H9 (cell line): ENCODE data around the gene LYST. TPM values are rescaled to one million over a fixed set of nuclear protein-coding genes. Genes with fewer than 3 reads are reported as not detected.
"Not testable (repeated sequence)": the region's sequence is repeated elsewhere in the genome, so short reads cannot be mapped to it uniquely, and the experiment has no call there.

Experiments used
- DNase-seq: peaks from one replicate; pipeline ENCODE4 v3.0.0-alpha.2; 2017
- H2AFZ ChIP-seq: one replicate; pipeline ENCODE4 v1.6.1; 2013; ENCODE audit warnings: mild to moderate bottlenecking, low read length, control low read depth, moderate library complexity
- H2AK5ac ChIP-seq: 2 replicates; pipeline ENCODE4 v1.6.1; 2013; ENCODE audit warnings: low read length, control low read depth, mixed read lengths; ENCODE audit not compliant: insufficient read length
- H2BK120ac ChIP-seq: one replicate; pipeline ENCODE4 v1.6.1; 2013; ENCODE audit warnings: low read depth, mild to moderate bottlenecking, low read length, control low read depth, inconsistent platforms; ENCODE audit not compliant: poor library complexity, severe bottlenecking
- H2BK12ac ChIP-seq: 2 replicates; pipeline ENCODE4 v1.6.1; 2013; ENCODE audit warnings: low read length, control low read depth, mixed read lengths, low read depth; ENCODE audit not compliant: insufficient read length
- H2BK15ac ChIP-seq: 2 replicates; pipeline ENCODE4 v1.6.1; 2013; ENCODE audit warnings: low read depth, low read length, control low read depth
- H2BK20ac ChIP-seq: one replicate; pipeline ENCODE4 v1.6.1; 2013; ENCODE audit warnings: low read depth, mild to moderate bottlenecking, low read length, control low read depth, inconsistent platforms; ENCODE audit not compliant: poor library complexity, severe bottlenecking
- H2BK5ac ChIP-seq: 2 replicates; pipeline ENCODE4 v1.6.1; 2013; ENCODE audit warnings: low read length, control low read depth, mixed read lengths; ENCODE audit not compliant: insufficient read length
- H3K14ac ChIP-seq: 2 replicates; pipeline ENCODE4 v1.6.1; 2013; ENCODE audit warnings: low read length, control low read depth; ENCODE audit not compliant: insufficient read depth
- H3K18ac ChIP-seq: 2 replicates; pipeline ENCODE4 v1.6.1; 2013; ENCODE audit warnings: low read depth, mild to moderate bottlenecking, mixed read lengths, low read length, control low read depth; ENCODE audit not compliant: insufficient read length
- H3K23ac ChIP-seq: 2 replicates; pipeline ENCODE4 v1.6.1; 2013; ENCODE audit warnings: low read length, control low read depth, mixed read lengths, low read depth; ENCODE audit not compliant: insufficient read length
- H3K23me2 ChIP-seq: 2 replicates; pipeline ENCODE4 v1.6.1; 2013; ENCODE audit warnings: low read depth, mild to moderate bottlenecking, mixed read lengths, low read length, control low read depth; ENCODE audit not compliant: insufficient read length, poor library complexity, severe bottlenecking
- H3K27ac ChIP-seq: 2 replicates; pipeline ENCODE4 v1.5.1; 2013; ENCODE audit warnings: low read length, control low read depth, mixed read lengths, low read depth; ENCODE audit not compliant: insufficient read length
- H3K27me3 ChIP-seq: 2 replicates; pipeline ENCODE4 v1.6.1; 2013; ENCODE audit warnings: low read length, control low read depth, inconsistent platforms; ENCODE audit not compliant: insufficient read depth
- H3K4ac ChIP-seq: 2 replicates; pipeline ENCODE4 v1.6.1; 2013; ENCODE audit warnings: low read depth, mild to moderate bottlenecking, control low read depth, inconsistent platforms, low read length, moderate library complexity
- H3K4me1 ChIP-seq: 2 replicates; pipeline ENCODE4 v1.6.1; 2013; ENCODE audit warnings: low read length, control low read depth, inconsistent platforms; ENCODE audit not compliant: insufficient read depth
- H3K4me2 ChIP-seq: 2 replicates; pipeline ENCODE4 v1.6.1; 2013; ENCODE audit warnings: low read length, control low read depth, mixed read lengths; ENCODE audit not compliant: insufficient read length, insufficient read depth
- H3K56ac ChIP-seq: 2 replicates; pipeline ENCODE4 v1.6.1; 2013; ENCODE audit warnings: low read depth, mild to moderate bottlenecking, mixed read lengths, low read length, control low read depth; ENCODE audit not compliant: insufficient read length
- H3K79me1 ChIP-seq: 2 replicates; pipeline ENCODE4 v1.6.1; 2013; ENCODE audit warnings: low read depth, mild to moderate bottlenecking, moderate library complexity, low read length, control low read depth, inconsistent platforms; ENCODE audit not compliant: insufficient read depth, poor library complexity, severe bottlenecking
- H3K79me2 ChIP-seq: 2 replicates; pipeline ENCODE4 v1.6.1; 2013; ENCODE audit warnings: low read length, control low read depth, inconsistent platforms; ENCODE audit not compliant: insufficient read depth
- H3K9ac ChIP-seq: 2 replicates; pipeline ENCODE4 v1.6.1; 2013; ENCODE audit warnings: low read length, control low read depth, mixed read lengths; ENCODE audit not compliant: insufficient read length; ENCODE audit errors: extremely low read depth
- H3K9me3 ChIP-seq: one replicate; pipeline ENCODE4 v1.6.1; 2013; ENCODE audit warnings: low read depth, low read length, inconsistent platforms; ENCODE audit not compliant: control insufficient read depth
- H3T11ph ChIP-seq: one replicate; pipeline ENCODE4 v1.6.1; 2013; ENCODE audit warnings: mild to moderate bottlenecking, low read length, control low read depth, inconsistent platforms
- H4K20me1 ChIP-seq: one replicate; pipeline ENCODE4 v1.6.1; 2013; ENCODE audit not compliant: control insufficient read depth, insufficient read length, insufficient read depth
- H4K5ac ChIP-seq: 2 replicates; pipeline ENCODE4 v1.6.1; 2013; ENCODE audit warnings: low read depth, mild to moderate bottlenecking, mixed read lengths, low read length, control low read depth; ENCODE audit not compliant: insufficient read length
- H4K8ac ChIP-seq: replicated peaks from 2 replicates; pipeline ENCODE4 v1.6.1; 2013; ENCODE audit warnings: low read length, control low read depth, mixed read lengths, low read depth; ENCODE audit not compliant: insufficient read length
- H4K91ac ChIP-seq: 2 replicates; pipeline ENCODE4 v1.6.1; 2013; ENCODE audit warnings: low read depth, mild to moderate bottlenecking, moderate library complexity, mixed read lengths, low read length, control low read depth; ENCODE audit not compliant: insufficient read length
- H3K27ac Mint-ChIP-seq, 3 experiments: 2 replicates in 2 of 3; 3 replicates in 1 of 3; pipeline ENCODE4 v1.8.0; 2020 to 2021; ENCODE audit warnings: mixed read lengths in 3 of 3, mild to moderate bottlenecking in 1 of 3, moderate library complexity in 1 of 3
- H3K27me3 Mint-ChIP-seq: 2 replicates; pipeline ENCODE4 v1.8.0; 2021; ENCODE audit warnings: low read depth, mild to moderate bottlenecking, moderate library complexity, mixed read lengths
- H3K36me3 Mint-ChIP-seq, 3 experiments: 2 replicates in 2 of 3; 3 replicates in 1 of 3; pipeline ENCODE4 v1.8.0; 2020 to 2021; ENCODE audit warnings: low read depth in 3 of 3, mixed read lengths in 3 of 3; ENCODE audit not compliant: insufficient read depth in 1 of 3
- H3K4me1 Mint-ChIP-seq, 2 experiments: 2 replicates each; pipeline ENCODE4 v1.8.0; 2020; ENCODE audit warnings: mixed read lengths in 2 of 2
- H3K4me3 Mint-ChIP-seq, 2 experiments: 2 replicates in 1 of 2; 3 replicates in 1 of 2; pipeline ENCODE4 v1.8.0; 2020 to 2021; ENCODE audit warnings: mild to moderate bottlenecking in 2 of 2, mixed read lengths in 2 of 2, moderate library complexity in 1 of 2
- H3K9me3 Mint-ChIP-seq, 2 experiments: 2 replicates in 1 of 2; 3 replicates in 1 of 2; pipeline ENCODE4 v1.8.0; 2020; ENCODE audit warnings: mild to moderate bottlenecking in 2 of 2, mixed read lengths in 2 of 2, moderate library complexity in 1 of 2
- WGBS: extraction: QIAGEN DNeasy Blood & Tissue Kit; methylation state at CpG from one replicate; pipeline ENCODE4 v1.1.7; 2013; ENCODE audit warnings: missing lambda C conversion rate, low lambda C conversion rate, mixed read lengths; ENCODE audit not compliant: insufficient read length; ENCODE audit errors: extremely low coverage; 5-methylcytosine and 5-hydroxymethylcytosine counted together
- total RNA-seq: library from RNA; stranded (reverse); gene quantifications from 2 replicates; pipeline ENCODE4 v1.2.1, GENCODE V29; 2021
- TF ChIP-seq, protein P1 (sequence below): fragments of 200-600 bp; sonication (generic); conservative IDR thresholded peaks from 3 replicates; pipeline ENCODE4 v1.8.0; 2021; ENCODE audit warnings: antibody characterized with exemption, mild to moderate bottlenecking

The LYST gene
- total RNA-seq, 1 experiment from 2014 or later: 0.13 TPM

DNA sequence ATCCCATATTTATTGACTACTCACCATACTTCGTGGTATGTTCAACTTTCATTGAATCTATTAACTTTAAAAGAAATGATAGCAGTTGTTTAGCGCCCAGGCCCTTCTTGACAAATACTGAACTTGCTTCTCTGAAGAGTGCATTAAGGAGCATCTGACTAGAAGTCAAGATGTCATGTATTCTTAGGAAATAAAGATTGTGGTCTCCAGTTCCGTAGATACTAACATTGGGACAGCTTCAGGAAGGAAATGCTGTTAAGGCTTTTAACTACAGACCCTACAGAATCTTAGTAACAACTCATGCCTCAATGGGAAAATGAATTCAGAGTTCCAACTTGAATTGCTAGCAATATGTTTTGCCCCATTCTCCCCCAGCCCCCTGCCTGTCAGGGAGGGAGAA lies 14.8 kb downstream of the LYST start:
- Histone ChIP-seq H3K4ac (no peak overlapping the region), H2BK15ac (no peak overlapping the region), H3K27ac (no peak overlapping the region), H2BK12ac (no peak overlapping the region), H3K18ac (no peak overlapping the region), H2BK5ac (no peak overlapping the region), H4K5ac (no peak overlapping the region), H2AFZ (no peak overlapping the region), H3K4me2 (no peak overlapping the region), H4K20me1 (no peaks in the 10 kb centered on the region), H3K56ac (no peak overlapping the region), H3K14ac (no peak overlapping the region), H3K4me1 (no peaks in the 10 kb centered on the region), H3K23ac (no peak overlapping the region), H3T11ph (no peak overlapping the region), H4K91ac (no peak overlapping the region), H3K9ac (no peak overlapping the region), H4K8ac (no peak overlapping the region), H2AK5ac (no peak overlapping the region), H3K79me2 (no peaks in the 10 kb centered on the region), H2BK120ac (no peak overlapping the region), H3K9me3 (no peaks in the 10 kb centered on the region), H3K23me2 (no peaks in the 10 kb centered on the region), H3K27me3 (no peaks in the 10 kb centered on the region), H2BK20ac (no peak overlapping the region), H3K79me1 (no peaks in the 10 kb centered on the region)
- no peak for DNase-seq
- Mint-ChIP-seq H3K27ac (no peak overlapping the region), H3K36me3 (no peaks in the 10 kb centered on the region), H3K4me1 (no peaks in the 10 kb centered on the region), H3K27me3 (peaks cover 7% of the 10 kb centered on the region), H3K9me3 (no peaks in the 10 kb centered on the region), H3K4me3 (no peak overlapping the region)
- WGBS: no CpG with 5 or more reads among the region's 3 CpGs
- TF ChIP-seq, protein P1, sequence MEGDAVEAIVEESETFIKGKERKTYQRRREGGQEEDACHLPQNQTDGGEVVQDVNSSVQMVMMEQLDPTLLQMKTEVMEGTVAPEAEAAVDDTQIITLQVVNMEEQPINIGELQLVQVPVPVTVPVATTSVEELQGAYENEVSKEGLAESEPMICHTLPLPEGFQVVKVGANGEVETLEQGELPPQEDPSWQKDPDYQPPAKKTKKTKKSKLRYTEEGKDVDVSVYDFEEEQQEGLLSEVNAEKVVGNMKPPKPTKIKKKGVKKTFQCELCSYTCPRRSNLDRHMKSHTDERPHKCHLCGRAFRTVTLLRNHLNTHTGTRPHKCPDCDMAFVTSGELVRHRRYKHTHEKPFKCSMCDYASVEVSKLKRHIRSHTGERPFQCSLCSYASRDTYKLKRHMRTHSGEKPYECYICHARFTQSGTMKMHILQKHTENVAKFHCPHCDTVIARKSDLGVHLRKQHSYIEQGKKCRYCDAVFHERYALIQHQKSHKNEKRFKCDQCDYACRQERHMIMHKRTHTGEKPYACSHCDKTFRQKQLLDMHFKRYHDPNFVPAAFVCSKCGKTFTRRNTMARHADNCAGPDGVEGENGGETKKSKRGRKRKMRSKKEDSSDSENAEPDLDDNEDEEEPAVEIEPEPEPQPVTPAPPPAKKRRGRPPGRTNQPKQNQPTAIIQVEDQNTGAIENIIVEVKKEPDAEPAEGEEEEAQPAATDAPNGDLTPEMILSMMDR: no peak

DNA sequence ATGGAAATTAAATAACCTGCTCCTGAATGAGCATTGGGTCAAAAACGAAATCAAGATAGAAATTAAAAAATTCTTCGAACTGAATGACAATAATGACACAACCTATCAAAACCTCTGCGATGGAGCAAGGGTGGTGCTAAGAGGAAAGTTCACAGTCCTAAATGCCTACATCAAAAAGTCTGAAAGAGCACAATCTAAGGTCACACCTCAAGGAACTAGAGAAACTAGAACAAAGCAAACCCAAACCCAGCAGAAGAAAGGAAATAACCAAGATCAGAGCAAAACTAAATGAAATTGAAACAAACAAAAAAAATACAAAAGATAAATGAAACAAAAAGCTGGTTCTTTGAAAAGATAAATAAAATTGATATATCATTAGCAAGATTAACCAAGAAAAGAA lies 18.5 kb downstream of the LYST start:
- H3K9me3 Mint-ChIP-seq, H3K4me2 ChIP-seq: not testable (repeated sequence)

More for the DNA sequence above, 18.5 kb downstream of the LYST start:
- H3K27ac ChIP-seq, H2BK12ac ChIP-seq, H3K23ac ChIP-seq, H2AFZ ChIP-seq, H3K27me3 ChIP-seq, H2BK120ac ChIP-seq, H3K79me1 ChIP-seq, H2BK5ac ChIP-seq, H4K91ac ChIP-seq, H3T11ph ChIP-seq, H2BK15ac ChIP-seq, H2AK5ac ChIP-seq, H3K4ac ChIP-seq, H3K23me2 ChIP-seq, H3K4me1 ChIP-seq, H3K79me2 ChIP-seq, H4K8ac ChIP-seq, H3K56ac ChIP-seq, H3K9me3 ChIP-seq, H3K36me3 Mint-ChIP-seq, H3K14ac ChIP-seq, H4K5ac ChIP-seq, H3K9ac ChIP-seq, H3K18ac ChIP-seq, H3K4me3 Mint-ChIP-seq, DNase-seq, H2BK20ac ChIP-seq, H4K20me1 ChIP-seq, H3K27me3 Mint-ChIP-seq, H3K27ac Mint-ChIP-seq: not testable (repeated sequence)
- no CpG with 5 or more reads among the region's 3 CpGs for WGBS
- peaks cover 0 to 14% of the 10 kb centered on the region in 2 experiments for H3K4me1 Mint-ChIP-seq
